Urinary bladder (tissue), 4 donors: ENCODE data around the gene C16orf54. TPM values are rescaled to one million over a fixed set of nuclear protein-coding genes. Genes with fewer than 3 reads are reported as not detected.
"Not testable (repeated sequence)": the region's sequence is repeated elsewhere in the genome, so short reads cannot be mapped to it uniquely, and the experiment has no call there.

Experiments
- DNase-seq: peaks from one replicate; pipeline ENCODE4 v3.0.0-alpha.2; 2015; ENCODE audit errors: extremely low spot score
- H3K27ac ChIP-seq: one replicate; pipeline ENCODE4 v1.5.1; 2013; ENCODE audit warnings: low read depth, mild to moderate bottlenecking, moderate library complexity
- H3K36me3 ChIP-seq: one replicate; pipeline ENCODE4 v1.6.1; 2013; ENCODE audit warnings: mild to moderate bottlenecking, moderate library complexity; ENCODE audit not compliant: insufficient read depth
- H3K4me1 ChIP-seq: one replicate; pipeline ENCODE4 v1.6.1; 2013; ENCODE audit warnings: mild to moderate bottlenecking, moderate library complexity; ENCODE audit not compliant: insufficient read depth
- H3K4me3 ChIP-seq: one replicate; pipeline ENCODE4 v1.5.1; 2013; ENCODE audit warnings: low read depth, low read length
- WGBS: extraction: QIAGEN DNeasy Blood & Tissue Kit; methylation state at CpG from one replicate; pipeline ENCODE4 v1.1.7; 2013; 5-methylcytosine and 5-hydroxymethylcytosine counted together
- polyA plus RNA-seq: library from polyadenylated mRNA; stranded (reverse); fragments of 200-250 nt; gene quantifications from one replicate; pipeline ENCODE4 v1.2.3, GENCODE V29; 2013
- total RNA-seq: library from RNA; depleted of rRNA; stranded (reverse); fragments of >200 nt; gene quantifications from one replicate; pipeline ENCODE4 v1.2.3, GENCODE V29; 2014
- donor health status: healthy with polysubstance abuse.
- donor health status: healthy.

C16orf54 gene
- total and polyA plus RNA-seq, 2 donors = 1.9 to 2.5 TPM

DNA sequence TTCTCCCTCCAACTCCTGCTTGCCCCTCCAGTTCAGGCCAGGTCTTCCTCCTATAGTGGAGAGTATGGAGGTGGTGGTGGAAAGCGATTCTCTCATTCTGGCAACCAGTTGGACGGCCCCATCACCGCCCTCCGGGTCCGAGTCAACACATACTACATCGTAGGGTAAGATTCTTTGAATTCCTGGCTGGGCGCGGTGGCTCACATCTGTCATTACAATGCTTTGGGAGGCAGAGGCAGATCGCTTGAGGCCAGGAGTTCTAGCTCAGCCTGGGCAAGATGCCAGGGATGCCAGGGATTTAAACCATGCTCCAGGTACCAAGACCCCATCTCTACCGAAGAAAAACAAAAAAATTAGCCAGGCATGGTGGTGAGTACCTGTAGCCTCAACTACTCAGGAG, 33.7 kb upstream of the C16orf54 start:
- WGBS = 68% methylated on average over 10 of the region's 10 CpGs
- no peak overlapping the region for H3K27ac ChIP-seq
- H3K4me1 ChIP-seq = no peaks in the 10 kb centered on the region
- no peak for DNase-seq
- H3K4me3 ChIP-seq = no peak overlapping the region
- H3K36me3 ChIP-seq = no peaks in the 10 kb centered on the region

DNA sequence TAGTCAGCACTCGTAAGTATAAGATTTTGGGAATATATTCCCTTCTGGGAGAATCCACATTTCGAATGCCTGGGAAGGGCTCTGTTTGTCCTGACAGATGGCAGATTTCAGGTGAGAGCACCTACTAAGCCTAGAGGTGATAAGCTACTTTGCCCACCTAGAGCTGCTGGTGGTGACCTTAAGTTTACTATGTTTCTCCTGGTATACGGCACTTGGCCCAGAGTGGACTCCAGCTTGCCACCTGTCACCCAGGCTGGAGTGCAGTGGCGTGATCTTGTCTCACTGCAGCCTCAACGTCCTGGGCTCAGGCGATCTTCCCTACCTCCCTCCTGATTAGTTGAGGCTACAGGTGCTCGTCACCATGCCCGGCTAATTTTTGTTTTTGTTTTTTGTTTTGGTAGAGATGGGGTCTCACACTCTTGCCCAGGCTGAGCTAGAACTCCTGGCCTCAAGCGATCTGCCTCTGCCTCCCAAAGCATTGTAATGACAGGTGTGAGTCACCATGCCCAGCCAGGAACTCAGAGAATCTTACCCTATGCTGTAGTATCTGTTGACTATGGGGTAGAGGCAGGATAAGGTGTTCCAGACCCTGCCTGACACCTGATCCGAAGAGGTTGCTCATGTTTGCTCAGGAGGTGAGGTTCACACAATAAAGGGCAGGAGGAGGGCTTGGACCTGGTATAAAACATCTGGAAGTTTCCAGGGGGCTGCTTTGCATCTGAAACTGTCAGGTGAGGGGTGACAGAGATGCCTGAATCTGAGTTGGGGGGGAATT, 32.0 kb upstream of the C16orf54 start, which contains the start of gene ZG16:
Gene ZG16 (plus strand): TSS at position 681 of the 775 bp plus-strand sequence. CDS start 1,011 bp downstream, outside the sequence.
- no peaks in the 10 kb centered on the region for H3K36me3 ChIP-seq
- WGBS = 79% methylated on average over 10 of the region's 10 CpGs
- DNase-seq = no peak

DNA sequence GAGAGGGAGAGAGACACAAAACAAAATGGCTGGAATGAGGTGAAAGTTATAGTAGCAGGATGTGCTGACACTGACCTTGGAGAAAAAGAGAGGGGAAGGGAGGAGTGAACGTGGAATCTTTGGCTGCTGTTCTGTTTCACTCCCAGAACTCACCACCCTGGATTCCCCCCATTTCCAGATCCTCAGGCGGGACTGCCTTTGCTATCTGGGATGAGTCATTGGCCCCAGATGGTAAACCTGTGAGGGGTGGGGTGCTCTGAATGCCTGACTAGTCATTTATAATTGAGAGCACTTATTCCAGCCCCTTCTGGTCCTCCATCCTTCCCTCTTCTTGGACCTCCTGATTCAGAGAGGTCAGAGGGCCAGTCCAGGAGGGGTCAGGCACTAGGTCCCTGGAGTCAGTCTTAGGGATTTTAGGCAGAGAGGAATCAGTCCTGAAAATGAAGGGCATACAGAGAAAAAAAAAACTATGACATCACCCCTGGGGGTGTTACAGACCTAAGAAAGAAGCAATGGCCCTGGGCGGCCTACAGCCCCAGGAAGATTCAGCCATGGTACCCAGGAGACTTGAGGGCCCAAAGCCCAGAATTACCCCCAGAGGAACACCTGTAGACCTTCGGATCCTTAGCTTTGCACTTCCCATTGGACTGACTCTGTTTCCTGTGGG, 30.1 kb upstream of the C16orf54 start:
- no peak for DNase-seq
- 60% methylated on average over 4 of the region's 4 CpGs for WGBS
- H3K27ac ChIP-seq = no peak overlapping the region

More for the DNA sequence above, 32.0 kb upstream of the C16orf54 start, which contains the start of gene ZG16:
- H3K4me1 ChIP-seq = no peaks in the 10 kb centered on the region
- H3K27ac ChIP-seq = no peak within 1 kb of the TSS
- H3K4me3 ChIP-seq = no peak within 1 kb of the TSS

DNA sequence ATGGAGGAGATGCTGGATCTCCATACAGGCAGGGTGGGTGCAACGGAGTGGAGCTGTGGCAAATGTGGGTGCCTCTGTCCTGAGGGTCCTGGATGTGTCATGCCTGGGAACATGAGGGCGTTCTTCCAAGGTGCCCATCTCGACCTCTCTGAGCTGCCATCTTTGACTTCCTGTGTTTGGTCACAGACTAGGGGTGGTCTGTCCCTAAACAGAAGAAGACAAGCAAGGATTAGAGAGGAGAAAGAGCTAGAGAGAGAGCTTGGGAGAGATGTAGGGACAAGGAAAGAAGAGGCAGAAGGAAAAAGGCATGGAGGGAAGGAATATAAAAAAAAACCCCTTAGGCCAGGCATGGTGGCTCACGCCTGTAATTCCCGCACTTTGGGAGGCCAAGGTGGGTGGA, 28.9 kb upstream of the C16orf54 start:
- WGBS = 86% methylated on average over 5 of the region's 5 CpGs
- H3K36me3 ChIP-seq = no peaks in the 10 kb centered on the region
- no peak overlapping the region for H3K4me3 ChIP-seq
- H3K27ac ChIP-seq = no peak overlapping the region
- DNase-seq = no peak
- H3K4me1 ChIP-seq = no peaks in the 10 kb centered on the region

More for the DNA sequence above, 30.1 kb upstream of the C16orf54 start:
- H3K4me3 ChIP-seq = no peak overlapping the region
- H3K4me1 ChIP-seq = no peaks in the 10 kb centered on the region
- no peaks in the 10 kb centered on the region for H3K36me3 ChIP-seq

DNA sequence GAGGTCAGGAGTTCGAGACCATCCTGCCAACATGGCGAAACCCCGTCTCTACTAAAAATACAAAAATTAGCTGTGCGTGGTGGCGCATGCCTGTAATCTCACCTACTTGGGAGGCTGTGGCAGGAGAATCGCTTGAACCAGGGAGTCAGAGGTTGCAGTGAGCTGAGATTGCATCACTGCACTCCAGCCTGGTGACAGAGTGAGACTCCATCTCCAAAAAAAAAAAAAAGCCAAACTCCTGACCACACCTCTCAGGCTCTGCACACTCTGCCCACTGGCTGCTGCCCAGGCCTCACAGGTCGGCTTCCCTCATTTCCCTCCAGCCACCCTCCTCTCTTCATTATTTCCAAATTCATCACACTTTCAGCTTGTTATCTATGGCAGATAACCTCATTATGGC, 26.5 kb upstream of the C16orf54 start:
- H3K27ac ChIP-seq, DNase-seq, H3K4me3 ChIP-seq, H3K36me3 ChIP-seq, H3K4me1 ChIP-seq: not testable (repeated sequence)
- WGBS = 86% methylated on average over 7 of the region's 7 CpGs

DNA sequence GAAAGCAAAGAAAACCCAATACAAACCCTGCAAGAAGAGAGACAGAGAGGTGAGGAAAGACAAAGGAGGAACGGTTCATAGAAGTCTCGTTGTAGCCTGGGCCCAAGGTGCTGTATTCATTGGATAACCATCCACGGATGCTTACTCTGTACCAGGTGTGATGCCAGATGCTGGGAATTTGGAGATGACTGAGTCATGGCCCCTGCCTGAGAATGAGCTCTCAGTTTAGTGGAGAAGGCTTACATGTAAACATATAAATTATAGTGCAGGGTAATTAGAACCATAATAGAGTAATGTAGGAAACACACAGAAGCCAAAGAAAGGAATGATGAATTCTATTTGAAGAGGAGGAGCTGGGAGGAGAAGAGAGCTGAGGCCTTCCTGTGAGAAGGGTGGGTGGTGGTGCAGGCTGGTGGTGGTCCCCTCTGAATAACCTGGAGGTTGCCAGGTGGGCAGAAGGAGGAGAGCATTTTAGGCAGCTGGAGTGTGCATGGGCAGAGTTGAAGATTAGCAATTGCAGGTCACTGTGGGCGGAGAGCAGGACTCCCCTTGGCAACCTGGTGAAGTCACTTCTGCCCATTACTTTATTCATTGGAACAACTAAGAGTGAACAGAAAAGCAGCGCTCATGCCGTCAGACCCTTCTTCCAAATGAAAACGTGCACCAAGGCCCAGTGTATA, 24.6 kb upstream of the C16orf54 start:
- no peaks in the 10 kb centered on the region for H3K4me1 ChIP-seq
- no peak for DNase-seq
- H3K36me3 ChIP-seq = no peaks in the 10 kb centered on the region
- H3K27ac ChIP-seq = no peak overlapping the region
- WGBS = 71% methylated on average over 7 of the region's 7 CpGs
- no peak overlapping the region for H3K4me3 ChIP-seq

DNA sequence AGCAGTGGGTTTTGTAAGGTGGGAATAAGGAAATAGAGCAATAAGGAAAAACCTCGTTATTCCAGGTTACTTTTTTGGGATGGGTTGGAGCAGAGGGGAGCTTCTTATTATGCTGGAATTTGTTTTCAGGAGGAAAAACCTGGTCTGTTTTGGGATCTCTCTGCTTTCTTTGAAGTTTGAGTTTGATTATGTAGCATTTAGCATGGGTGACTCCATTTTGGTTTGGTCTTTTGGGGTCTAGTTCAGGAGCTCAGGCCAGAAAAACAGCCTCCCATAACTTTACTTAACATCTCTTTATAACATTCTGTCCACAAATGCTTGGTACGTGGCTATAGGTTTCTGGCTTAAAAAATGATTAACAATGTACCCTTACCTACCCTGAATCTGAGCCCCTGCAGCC, 23.7 kb upstream of the C16orf54 start:
- H3K36me3 ChIP-seq = no peaks in the 10 kb centered on the region
- H3K4me3 ChIP-seq = no peak overlapping the region
- H3K4me1 ChIP-seq = no peaks in the 10 kb centered on the region
- H3K27ac ChIP-seq = no peak overlapping the region
- 83% methylated on average over 2 of the region's 2 CpGs for WGBS
- DNase-seq = no peak

DNA sequence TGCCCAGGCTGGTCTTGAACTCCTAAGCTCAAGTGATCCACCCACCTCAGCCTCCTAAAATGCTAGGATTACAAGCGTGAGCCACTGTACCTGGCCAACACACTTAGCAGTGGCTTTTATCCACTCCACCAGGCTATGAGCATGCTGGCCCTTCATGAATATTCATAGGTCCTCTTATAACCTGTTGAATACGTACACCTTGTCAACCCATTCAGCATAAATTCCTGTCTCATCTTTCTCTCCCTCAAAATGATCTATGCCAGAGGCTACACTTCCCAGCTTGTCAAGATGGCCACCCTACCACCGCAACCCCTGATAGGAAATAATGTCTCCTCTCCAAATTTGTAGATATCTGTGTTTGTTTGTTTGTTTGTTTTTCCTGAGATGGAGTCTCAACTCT, 21.3 kb upstream of the C16orf54 start:
- DNase-seq = no peak
- H3K36me3 ChIP-seq = no peaks in the 10 kb centered on the region
- H3K27ac ChIP-seq = no peak overlapping the region
- 88% methylated on average over 3 of the region's 3 CpGs for WGBS
- no peak overlapping the region for H3K4me3 ChIP-seq
- no peaks in the 10 kb centered on the region for H3K4me1 ChIP-seq

DNA sequence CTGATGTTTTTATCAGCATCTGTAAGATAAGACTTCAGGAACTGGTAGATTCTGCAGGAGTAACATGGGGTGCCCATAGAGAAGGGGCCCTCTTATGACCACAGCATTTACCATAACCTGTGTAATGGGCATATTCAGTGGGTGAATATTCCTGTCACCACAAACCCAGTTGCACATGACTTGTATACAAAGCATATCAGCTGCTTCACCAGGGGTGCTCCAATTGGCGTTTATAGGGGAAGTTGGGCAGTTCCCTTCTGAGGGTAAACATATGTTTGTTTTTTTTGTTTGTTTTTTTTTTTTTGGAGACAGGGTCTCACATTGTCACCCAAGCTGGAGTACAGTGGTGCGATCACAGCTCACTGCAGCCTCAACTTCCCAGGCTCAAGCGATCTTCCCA, 20.8 kb upstream of the C16orf54 start:
- H3K36me3 ChIP-seq = no peaks in the 10 kb centered on the region
- H3K4me1 ChIP-seq = no peaks in the 10 kb centered on the region
- no peak overlapping the region for H3K4me3 ChIP-seq
- WGBS = 93% methylated on average over 3 of the region's 3 CpGs
- DNase-seq = no peak
- H3K27ac ChIP-seq = no peak overlapping the region

DNA sequence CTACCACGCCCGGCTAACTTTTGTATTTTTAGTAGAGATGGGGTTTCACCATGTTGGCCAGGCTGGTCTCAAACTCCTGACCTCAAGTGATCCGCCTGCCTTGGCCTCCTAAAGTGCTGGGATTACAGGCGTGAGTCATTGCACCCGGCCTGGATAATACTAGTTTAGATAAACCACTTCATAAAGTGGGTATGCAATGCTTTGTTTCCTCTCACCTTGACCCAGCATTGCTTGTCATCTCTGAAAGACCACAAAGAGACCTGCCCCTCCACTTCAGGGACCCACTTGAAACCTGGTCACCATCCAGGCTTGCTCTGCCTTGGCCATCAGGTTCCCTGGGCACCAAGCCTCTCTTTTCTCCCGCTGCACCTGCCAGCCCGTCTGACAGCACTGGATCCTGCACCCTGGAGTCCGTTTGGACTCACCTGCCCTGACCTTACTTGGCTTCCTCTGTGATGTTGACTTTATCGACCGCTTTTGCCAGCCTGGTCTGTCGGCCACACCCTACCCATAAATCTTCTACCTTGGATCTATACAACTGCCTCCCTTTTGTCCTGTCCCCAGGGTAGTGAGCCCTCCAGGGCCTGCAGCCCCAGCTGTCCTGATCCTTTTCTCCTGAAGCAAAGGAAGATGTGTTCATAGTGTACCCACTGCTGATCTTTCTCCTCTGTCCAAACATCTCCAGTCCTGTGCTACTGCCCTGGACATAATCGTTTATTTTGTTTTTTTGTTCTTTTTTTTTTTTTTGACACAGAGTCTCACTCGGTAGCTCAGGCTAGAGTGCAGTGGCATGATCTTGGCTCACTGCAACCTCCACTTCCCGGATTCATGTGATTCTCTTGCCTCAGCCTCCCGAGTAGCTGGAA, 19.6 kb upstream of the C16orf54 start:
- Histone ChIP-seq H3K4me3 (no peak overlapping the region), H3K4me1 (no peaks in the 10 kb centered on the region), H3K27ac (no peak overlapping the region), H3K36me3 (no peaks in the 10 kb centered on the region)
- WGBS = 64% methylated on average over 15 of the region's 15 CpGs
- DNase-seq = no peak

DNA sequence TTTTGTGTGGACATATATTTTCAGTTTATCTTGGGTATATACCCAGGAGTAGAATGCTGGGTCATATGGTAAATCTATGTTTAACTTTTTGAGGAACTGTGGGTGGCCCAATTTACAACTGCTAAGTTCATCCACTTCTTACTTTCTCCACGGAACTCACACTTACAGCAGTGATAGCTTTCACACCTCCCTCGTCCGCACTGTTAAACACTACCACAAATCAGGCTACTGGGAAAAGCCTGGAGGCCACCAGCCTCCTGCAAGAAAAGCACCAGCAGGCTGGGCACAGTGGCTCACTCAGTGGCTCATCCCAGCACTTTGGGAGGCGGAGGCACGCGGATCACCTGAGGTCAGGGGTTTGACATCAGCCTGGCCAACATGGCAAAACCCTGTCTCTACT, 17.5 kb upstream of the C16orf54 start:
- no peaks in the 10 kb centered on the region for H3K36me3 ChIP-seq
- WGBS = 65% methylated on average over 6 of the region's 6 CpGs
- no peaks in the 10 kb centered on the region for H3K4me1 ChIP-seq
- DNase-seq = no peak
- H3K27ac ChIP-seq = no peak overlapping the region
- H3K4me3 ChIP-seq = no peak overlapping the region

DNA sequence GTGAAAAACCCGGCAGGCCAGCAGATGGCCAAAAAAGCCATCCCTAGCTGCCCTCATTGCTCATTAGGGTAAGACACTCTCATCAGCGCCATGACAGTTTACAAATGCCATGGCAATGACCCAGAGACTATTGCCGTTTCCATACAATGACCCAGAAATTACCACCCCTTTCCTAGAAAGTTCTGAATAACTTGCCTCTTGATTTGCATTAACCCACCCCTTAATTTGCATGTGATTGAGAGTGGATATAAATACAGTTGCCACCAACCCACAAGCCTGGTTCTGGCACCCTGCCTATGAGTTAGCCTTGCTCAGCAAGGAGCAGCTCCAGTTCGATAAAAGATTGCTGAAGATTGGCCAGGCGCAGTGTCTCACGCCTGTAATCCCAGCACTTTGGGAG, 16.1 kb upstream of the C16orf54 start:
- Histone ChIP-seq H3K4me3 (no peak overlapping the region), H3K4me1 (no peaks in the 10 kb centered on the region), H3K36me3 (no peaks in the 10 kb centered on the region), H3K27ac (no peak overlapping the region)
- 75% methylated on average over 6 of the region's 6 CpGs for WGBS
- DNase-seq = no peak

DNA sequence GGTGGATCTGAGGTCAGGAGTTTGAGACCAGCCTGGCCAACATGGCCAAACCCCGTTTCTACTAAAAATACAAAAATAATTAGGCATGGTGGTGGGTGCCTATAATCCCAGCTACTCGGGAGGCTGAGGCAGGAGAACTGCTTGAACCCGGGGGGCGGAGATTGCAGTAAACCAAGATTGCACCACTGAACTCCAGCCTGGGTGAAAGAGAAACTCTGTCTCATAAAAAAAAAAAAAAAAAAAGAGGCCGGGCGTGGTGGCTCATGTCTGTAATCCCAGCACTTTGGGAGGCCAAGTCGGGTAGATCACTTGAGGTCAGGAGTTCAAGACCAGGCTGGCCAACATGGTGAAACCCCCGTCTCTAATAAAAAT, 15.5 kb upstream of the C16orf54 start:
- WGBS = 71% methylated on average over 8 of the region's 8 CpGs
- not testable (repeated sequence) for H3K27ac ChIP-seq, H3K4me1 ChIP-seq, DNase-seq, H3K4me3 ChIP-seq, H3K36me3 ChIP-seq
